ENCODE data around the gene VASH2. TPM values are rescaled to one million over a fixed set of nuclear protein-coding genes. Genes with fewer than 3 reads are reported as not detected.
"Not testable (repeated sequence)": the region's sequence is repeated elsewhere in the genome, so short reads cannot be mapped to it uniquely, and the experiment has no call there.

VASH2 gene
- total RNA-seq, 1 experiment from 2014 or later: not detected

GRCh38 chr1:212990276-212990675 is 39.9 kb downstream of the VASH2 start:
- intact Hi-C loops (cut with micrococcal nuclease): no loop called here
- Mint-ChIP-seq H3K36me3 (ENCODE audit: insufficient read depth, unreplicated experiment) (peaks cover 72% of the 10 kb centered on the region), H3K27ac (ENCODE audit: low read depth, unreplicated experiment) (no peak overlapping the region), H3K4me1 (ENCODE audit: insufficient read depth, unreplicated experiment) (peaks cover 9% of the 10 kb centered on the region), H3K9me3 (ENCODE audit: unreplicated experiment) (no peaks in the 10 kb centered on the region), H3K4me3 (ENCODE audit: unreplicated experiment) (no peak overlapping the region), H3K27me3 (ENCODE audit: insufficient read depth, unreplicated experiment) (no peaks in the 10 kb centered on the region)
- ChIA-PET POLR2A (interaction anchor here (0.6 to 3.2 kb wide), 6 partner anchors 18 to 199 kb away, joined by 3 to 17 read pairs (median 6); partner anchors contain the start of genes NSL1 and TATDN3), CTCF (interaction anchor here (0.6 to 2.1 kb wide), 12 partner anchors 8 to 535 kb away, joined by 3 to 11 read pairs (median 4); no protein-coding TSS in a partner anchor)
- no peak for DNase-seq (ENCODE audit: unreplicated experiment)
- BruUV-seq (replicated peaks): no TSS peak
- TF ChIP-seq, protein P1, sequence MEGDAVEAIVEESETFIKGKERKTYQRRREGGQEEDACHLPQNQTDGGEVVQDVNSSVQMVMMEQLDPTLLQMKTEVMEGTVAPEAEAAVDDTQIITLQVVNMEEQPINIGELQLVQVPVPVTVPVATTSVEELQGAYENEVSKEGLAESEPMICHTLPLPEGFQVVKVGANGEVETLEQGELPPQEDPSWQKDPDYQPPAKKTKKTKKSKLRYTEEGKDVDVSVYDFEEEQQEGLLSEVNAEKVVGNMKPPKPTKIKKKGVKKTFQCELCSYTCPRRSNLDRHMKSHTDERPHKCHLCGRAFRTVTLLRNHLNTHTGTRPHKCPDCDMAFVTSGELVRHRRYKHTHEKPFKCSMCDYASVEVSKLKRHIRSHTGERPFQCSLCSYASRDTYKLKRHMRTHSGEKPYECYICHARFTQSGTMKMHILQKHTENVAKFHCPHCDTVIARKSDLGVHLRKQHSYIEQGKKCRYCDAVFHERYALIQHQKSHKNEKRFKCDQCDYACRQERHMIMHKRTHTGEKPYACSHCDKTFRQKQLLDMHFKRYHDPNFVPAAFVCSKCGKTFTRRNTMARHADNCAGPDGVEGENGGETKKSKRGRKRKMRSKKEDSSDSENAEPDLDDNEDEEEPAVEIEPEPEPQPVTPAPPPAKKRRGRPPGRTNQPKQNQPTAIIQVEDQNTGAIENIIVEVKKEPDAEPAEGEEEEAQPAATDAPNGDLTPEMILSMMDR (IDR thresholded peaks at IDR 0.05; ENCODE audit: unreplicated experiment): no peak

DNA sequence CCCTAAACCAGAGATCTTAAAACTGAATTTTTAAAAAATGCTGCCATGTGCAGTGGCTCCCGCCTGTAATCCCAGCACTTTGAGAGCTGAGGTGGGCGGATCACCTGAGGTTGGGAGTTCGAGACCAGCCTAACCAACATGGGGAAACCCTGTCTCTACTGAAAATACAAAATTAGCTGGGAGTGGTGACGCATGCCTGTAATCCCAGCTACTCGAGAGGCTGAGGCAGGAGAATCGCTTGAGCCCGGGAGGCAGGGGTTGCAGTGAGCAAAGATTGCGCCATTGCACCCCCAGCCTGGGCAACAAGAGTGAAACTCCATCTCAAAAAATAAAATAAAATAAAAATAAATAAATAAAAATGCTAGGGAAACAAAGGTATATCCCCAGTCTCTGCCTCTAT is 43.6 kb downstream of the VASH2 start:
- DNase-seq (ENCODE audit: unreplicated experiment); H3K27me3 Mint-ChIP-seq (ENCODE audit: insufficient read depth, unreplicated experiment); H3K27ac Mint-ChIP-seq (ENCODE audit: low read depth, unreplicated experiment); H3K4me3 Mint-ChIP-seq (ENCODE audit: unreplicated experiment); H3K4me1 Mint-ChIP-seq (ENCODE audit: insufficient read depth, unreplicated experiment); BruUV-seq (replicated peaks); H3K9me3 Mint-ChIP-seq (ENCODE audit: unreplicated experiment): not testable (repeated sequence)
- POLR2A ChIA-PET: interaction anchor here (0.7 to 4.4 kb wide), 6 partner anchors 8 to 536 kb away, joined by 3 to 22 read pairs (median 11); partner anchors contain the start of genes ANGEL2, FLVCR1, NSL1 and RPS6KC1
- peaks cover 94% of the 10 kb centered on the region for H3K36me3 Mint-ChIP-seq (ENCODE audit: insufficient read depth, unreplicated experiment)
- CTCF ChIA-PET: interaction anchor here (0.6 to 6.3 kb wide), 33 partner anchors 8 to 1313 kb away, joined by 3 to 76 read pairs (median 6); partner anchors contain the start of genes FLVCR1, NSL1 and TATDN3
- intact Hi-C loops (cut with micrococcal nuclease): loop anchor here (2.0 kb wide), 5 partner anchors 43 to 517 kb away; partner anchors contain the start of genes NSL1, TATDN3 and VASH2

DNA sequence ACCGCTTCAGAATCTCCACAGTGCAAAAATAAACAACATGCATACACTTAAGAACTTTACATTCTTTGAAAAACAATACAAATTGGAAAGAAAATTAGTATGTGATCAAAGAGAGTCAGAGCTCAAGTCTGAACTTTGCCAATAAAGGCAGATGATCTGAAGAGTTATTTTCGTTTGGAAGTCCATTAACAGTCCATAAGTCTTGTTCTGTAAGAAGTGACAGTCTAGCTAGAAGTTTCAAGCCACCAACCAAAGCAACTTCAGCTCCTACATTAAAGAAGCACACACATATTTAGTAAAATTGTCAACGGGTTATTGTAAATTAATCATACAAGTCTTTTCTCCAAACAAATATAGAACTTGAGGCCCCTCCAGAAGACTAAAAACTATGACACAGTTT is 44.6 kb downstream of the VASH2 start:
- Mint-ChIP-seq H3K9me3 (ENCODE audit: unreplicated experiment) (no peaks in the 10 kb centered on the region), H3K36me3 (ENCODE audit: insufficient read depth, unreplicated experiment) (peaks cover 97% of the 10 kb centered on the region), H3K4me3 (ENCODE audit: unreplicated experiment) (no peak overlapping the region), H3K27ac (ENCODE audit: low read depth, unreplicated experiment) (no peak overlapping the region), H3K27me3 (ENCODE audit: insufficient read depth, unreplicated experiment) (no peaks in the 10 kb centered on the region), H3K4me1 (ENCODE audit: insufficient read depth, unreplicated experiment) (no peaks in the 10 kb centered on the region)
- CTCF ChIA-PET: interaction anchor here (0.5 to 6.3 kb wide), 83 partner anchors 9 to 1314 kb away, joined by 3 to 76 read pairs (median 4); partner anchors contain the start of genes FLVCR1, NSL1, RPS6KC1 and TATDN3
- intact Hi-C loops (cut with micrococcal nuclease): loop anchor here (1.0 to 5.0 kb wide), 10 partner anchors 44 to 538 kb away; partner anchors contain the start of genes ATF3, NSL1, TATDN3 and VASH2
- BruUV-seq (replicated peaks): no TSS peak
- TF ChIP-seq, protein P1 (IDR thresholded peaks at IDR 0.05; ENCODE audit: unreplicated experiment): no peak
- POLR2A ChIA-PET: interaction anchor here (0.5 to 4.4 kb wide), 14 partner anchors 8 to 539 kb away, joined by 3 to 22 read pairs (median 4); partner anchors contain the start of genes ANGEL2, ATF3, FLVCR1 and NSL1
- DNase-seq (ENCODE audit: unreplicated experiment): no peak

DNA sequence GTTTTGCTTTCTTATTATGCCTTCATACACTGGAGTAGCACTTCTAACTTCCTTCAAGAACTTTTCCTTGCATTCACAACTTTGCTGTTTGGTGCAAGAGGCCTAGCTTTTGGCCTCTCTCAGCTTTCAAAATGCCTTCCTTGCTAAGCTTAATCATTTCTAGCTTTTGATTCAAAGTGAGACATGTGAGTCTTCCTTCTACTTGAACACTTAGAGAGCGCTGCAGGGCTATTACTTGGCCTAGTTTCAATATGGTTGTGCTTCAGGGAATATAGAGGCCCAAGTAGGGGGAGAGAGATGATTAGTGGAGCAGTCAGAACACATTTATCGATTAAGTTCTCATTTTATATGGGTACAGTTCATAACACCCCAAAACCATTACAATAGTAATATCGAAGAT is 52.9 kb downstream of the VASH2 start:
- BruUV-seq (replicated peaks): TSS peak; percentile 1
- no peak overlapping the region for H3K27ac Mint-ChIP-seq (ENCODE audit: low read depth, unreplicated experiment)
- POLR2A ChIA-PET: interaction anchor here (1.1 to 4.2 kb wide), 2 partner anchors 10 to 67 kb away, joined by 3 to 32 read pairs; partner anchors contain the start of gene ANGEL2
- no peaks in the 10 kb centered on the region for H3K4me1 Mint-ChIP-seq (ENCODE audit: insufficient read depth, unreplicated experiment)
- TF ChIP-seq, protein P1 (IDR thresholded peaks at IDR 0.05; ENCODE audit: unreplicated experiment): no peak
- peaks cover 93% of the 10 kb centered on the region for H3K36me3 Mint-ChIP-seq (ENCODE audit: insufficient read depth, unreplicated experiment)
- no peaks in the 10 kb centered on the region for H3K9me3 Mint-ChIP-seq (ENCODE audit: unreplicated experiment)
- intact Hi-C loops (cut with micrococcal nuclease): no loop called here
- CTCF ChIA-PET: interaction anchor here (0.6 to 6.2 kb wide), 14 partner anchors 7 to 831 kb away, joined by 3 to 73 read pairs (median 4); no protein-coding TSS in a partner anchor
- DNase-seq (ENCODE audit: unreplicated experiment): no peak
- H3K4me3 Mint-ChIP-seq (ENCODE audit: unreplicated experiment): no peak overlapping the region
- no peaks in the 10 kb centered on the region for H3K27me3 Mint-ChIP-seq (ENCODE audit: insufficient read depth, unreplicated experiment)

Data from MCF 10A (cell line).